ENCODE data around the gene HAO1.

- no peak for TF ChIP-seq POLR2A (IDR thresholded peaks at IDR 0.05; ENCODE audit: low read depth, low read length)
- TF ChIP-seq CEBPB (IDR thresholded peaks at IDR 0.05; ENCODE audit: low read depth, low read length) = no peak
- no peak for TF ChIP-seq RFX5 (IDR thresholded peaks at IDR 0.05; ENCODE audit: low read depth, low read length)
- TF ChIP-seq CTCF (conservative IDR thresholded peaks at IDR 0.05; ENCODE audit: low read depth, low read length) = no peak
- TF ChIP-seq RAD21 (IDR thresholded peaks at IDR 0.05; ENCODE audit: low read length) = no peak
- no peak for TF ChIP-seq MXI1 (IDR thresholded peaks at IDR 0.05; ENCODE audit: borderline replicate concordance, low read depth, low read length)
Observed at GRCh38 chr20:7989379-7989778, 49.1 kb upstream of the HAO1 start.

Measured in IMR-90 (cell line).